Ishikawa (cell line): ENCODE data around the gene STXBP1.

Experiments used
- CREB1 ChIP-seq: IDR thresholded peaks from 2 replicates; pipeline ENCODE4 v1.6.1; 2012; ENCODE audit warnings: low read depth
- EP300 ChIP-seq: IDR thresholded peaks from 2 replicates; pipeline ENCODE4 v1.6.1; 2012; ENCODE audit warnings: borderline replicate concordance
- FOXM1 ChIP-seq: IDR thresholded peaks from 2 replicates; pipeline ENCODE4 v1.6.1; 2012; ENCODE audit warnings: low read depth, borderline replicate concordance
- TAF1 ChIP-seq: IDR thresholded peaks from 2 replicates; pipeline ENCODE4 v1.6.1; 2012; ENCODE audit warnings: low read depth, mild to moderate bottlenecking

DNA sequence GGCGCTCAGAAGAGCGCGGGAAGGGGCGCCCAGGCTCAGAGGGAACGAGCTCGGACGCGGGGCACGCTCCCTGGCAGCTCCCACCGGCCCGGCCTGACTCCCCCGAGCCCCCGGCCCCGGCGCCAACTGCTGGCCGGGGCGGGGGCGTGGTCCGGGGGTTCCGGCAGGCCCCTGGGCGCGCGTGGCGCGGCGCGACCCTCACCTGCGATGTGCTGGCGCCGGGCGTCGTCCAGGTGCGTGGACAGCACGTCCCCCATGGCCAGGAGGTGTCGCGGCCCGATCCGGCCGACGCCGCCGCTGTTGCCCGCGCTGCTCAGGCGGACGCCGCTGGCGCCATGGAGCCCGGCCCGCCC lies 43.5 kb upstream of the STXBP1 start:
- TF ChIP-seq TAF1 (no peak), EP300 (no peak), FOXM1 (no peak), CREB1 (no peak)
